ENCODE data around the gene KHDC3L. TPM values are rescaled to one million over a fixed set of nuclear protein-coding genes. Genes with fewer than 3 reads are reported as not detected.
"Not testable (repeated sequence)": the region's sequence is repeated elsewhere in the genome, so short reads cannot be mapped to it uniquely, and the experiment has no call there.

The KHDC3L gene
- total and polyA plus RNA-seq, 7 donors, result not detected

- H3K4me3 ChIP-seq, result no peak overlapping the region
- 94 to 97% methylated on average over 4 of the region's 4 CpGs for WGBS, 2 donors
Observed at GRCh38 chr6:73371984-73372383, 9.5 kb downstream of the KHDC3L start.

GRCh38 chr6:73372516-73372915 lies 10.1 kb downstream of the KHDC3L start:
- intact Hi-C loops (cut with DNase I), result no loop called here
- no peak overlapping the region for H3K27ac ChIP-seq

More at GRCh38 chr6:73371984-73372383, 9.5 kb downstream of the KHDC3L start:
- DNase-seq, result no peak
- no peak for TF ChIP-seq CTCF (IDR thresholded peaks at IDR 0.05)
- intact Hi-C loops (cut with DNase I), result no loop called here
- Histone ChIP-seq H3K27me3 (no peaks in the 10 kb centered on the region), H3K36me3 (no peaks in the 10 kb centered on the region), H3K9me3 (peaks cover 0 to 6% (median 5%) of the 10 kb centered on the region in 4 donors), H3K4me1 (no peaks in the 10 kb centered on the region), H3K27ac (no peak overlapping the region)

GRCh38 chr6:73375216-73375615 lies 12.8 kb downstream of the KHDC3L start:
- H3K36me3 ChIP-seq, result no peaks in the 10 kb centered on the region
- intact Hi-C loops (cut with DNase I), result no loop called here
- WGBS, 2 donors, result 68 to 78% methylated on average over 1 of the region's 1 CpG
- H3K4me3 ChIP-seq, result no peak overlapping the region
- H3K27me3 ChIP-seq, result no peaks in the 10 kb centered on the region
- H3K9me3 ChIP-seq, result peaks cover 0 to 6% (median 5%) of the 10 kb centered on the region in 4 donors
- DNase-seq, result no peak
- no peaks in the 10 kb centered on the region for H3K4me1 ChIP-seq
- H3K27ac ChIP-seq, result no peak overlapping the region
- TF ChIP-seq POLR2AphosphoS5 (IDR thresholded peaks at IDR 0.05) (no peak), EP300 (IDR thresholded peaks at IDR 0.05) (no peak), POLR2A (IDR thresholded peaks at IDR 0.05) (no peak)

More at GRCh38 chr6:73372516-73372915, 10.1 kb downstream of the KHDC3L start:
- 87 to 89% methylated on average over 10 of the region's 10 CpGs for WGBS, 2 donors
- DNase-seq, result no peak
- Histone ChIP-seq H3K4me3 (no peak overlapping the region), H3K36me3 (no peaks in the 10 kb centered on the region), H3K27me3 (no peaks in the 10 kb centered on the region), H3K9me3 (peaks cover 0 to 6% (median 5%) of the 10 kb centered on the region in 4 donors), H3K4me1 (no peaks in the 10 kb centered on the region)
- no peak for TF ChIP-seq POLR2AphosphoS5 (IDR thresholded peaks at IDR 0.05)
- TF ChIP-seq EP300 (IDR thresholded peaks at IDR 0.05), result no peak
- TF ChIP-seq POLR2A (IDR thresholded peaks at IDR 0.05), result no peak
- no peak for TF ChIP-seq CTCF (IDR thresholded peaks at IDR 0.05)

- WGBS, 2 donors, result 25 to 48% methylated on average over 3 of the region's 3 CpGs
- TF ChIP-seq EP300 (IDR thresholded peaks at IDR 0.05), result no peak
- no peak for TF ChIP-seq POLR2A (IDR thresholded peaks at IDR 0.05)
- no peak for TF ChIP-seq POLR2AphosphoS5 (IDR thresholded peaks at IDR 0.05)
- no peak for TF ChIP-seq CTCF (IDR thresholded peaks at IDR 0.05)
- intact Hi-C loops (cut with DNase I), result no loop called here
Observed at GRCh38 chr6:73377225-73377624, 14.8 kb downstream of the KHDC3L start.

GRCh38 chr6:73381531-73381930 lies 19.1 kb downstream of the KHDC3L start:
- H3K27ac ChIP-seq; DNase-seq; intact Hi-C loops (cut with DNase I); H3K9me3 ChIP-seq; H3K4me3 ChIP-seq; H3K36me3 ChIP-seq; H3K27me3 ChIP-seq; H3K4me1 ChIP-seq: not testable (repeated sequence)
- 93 to 96% methylated on average over 10 of the region's 10 CpGs for WGBS, 2 donors

More at GRCh38 chr6:73377225-73377624, 14.8 kb downstream of the KHDC3L start:
- no peaks in the 10 kb centered on the region for H3K36me3 ChIP-seq
- H3K9me3 ChIP-seq, result peaks cover 0 to 4% (median 1%) of the 10 kb centered on the region in 4 donors
- DNase-seq, result no peak
- H3K27me3 ChIP-seq, result no peaks in the 10 kb centered on the region
- no peak overlapping the region for H3K27ac ChIP-seq
- no peak overlapping the region for H3K4me3 ChIP-seq
- H3K4me1 ChIP-seq, result no peaks in the 10 kb centered on the region

GRCh38 chr6:73382462-73383113 lies 20.1 kb downstream of the KHDC3L start:
- Histone ChIP-seq H3K4me3 (no peak overlapping the region), H3K27ac (no peak overlapping the region), H3K4me1 (no peaks in the 10 kb centered on the region), H3K27me3 (no peaks in the 10 kb centered on the region), H3K36me3 (no peaks in the 10 kb centered on the region), H3K9me3 (no peaks in the 10 kb centered on the region)
- 81 to 91% methylated on average over 6 of the region's 6 CpGs for WGBS, 2 donors
- DNase-seq, result no peak
- intact Hi-C loops (cut with DNase I), result no loop called here
- no peak for TF ChIP-seq POLR2AphosphoS5 (IDR thresholded peaks at IDR 0.05)
- TF ChIP-seq CTCF (IDR thresholded peaks at IDR 0.05), result no peak
- TF ChIP-seq POLR2A (IDR thresholded peaks at IDR 0.05), result no peak
- no peak for TF ChIP-seq EP300 (IDR thresholded peaks at IDR 0.05)

Data from sigmoid colon (tissue), 7 donors.